Measurements from ENCODE around the gene SPAG17. TPM values are rescaled to one million over a fixed set of nuclear protein-coding genes. Genes with fewer than 3 reads are reported as not detected.

SPAG17 gene
- total and polyA plus RNA-seq, 2 experiments from 2014 or later = 1.0 to 1.1 TPM

GRCh38 chr1:118100686-118101514 is 84.1 kb downstream of the SPAG17 start:
- peaks cover 6% of the 10 kb centered on the region; the same call in 2 of the 3 replicates for H3K4me1 Mint-ChIP-seq
- no peaks in the 10 kb centered on the region for H3K9me3 Mint-ChIP-seq
- ATAC-seq = no peak

More at GRCh38 chr1:118100686-118101514, 84.1 kb downstream of the SPAG17 start:
- Histone ChIP-seq H4K20me1 (replicated peaks; ENCODE audit: insufficient read depth) (no peaks in the 10 kb centered on the region), H2AFZ (peak overlapping the region; percentile 76; the same call in 1 of the 2 replicates), H3F3A (replicated peaks; ENCODE audit: low read depth) (no peaks in the 10 kb centered on the region), H3K9me2 (ENCODE audit: insufficient read depth) (peaks cover 13% of the 10 kb centered on the region; the same call in 1 of the 2 replicates), H3K4me2 (0 out of 2 replicates have a peak overlapping the region, but pooled peaks have one; percentile 12), H3K79me2 (replicated peaks; ENCODE audit: insufficient read depth) (no peaks in the 10 kb centered on the region), H3K4me1 (ENCODE audit: insufficient read depth) (0 out of 2 replicates have a peak, but pooled peaks cover 15% of the 10 kb centered on the region), H3K27me3 (ENCODE audit: insufficient read depth) (no peaks in the 10 kb centered on the region), H3K27ac (ENCODE audit: low read depth) (no peak overlapping the region), H3K4me3 (no peak overlapping the region), H3K36me3 (ENCODE audit: insufficient read depth) (no peaks in the 10 kb centered on the region)
- no peak for DNase-seq (ENCODE audit: low spot score)
- H3K36me3 Mint-ChIP-seq (ENCODE audit: low read depth) = no peaks in the 10 kb centered on the region
- H3K27ac Mint-ChIP-seq = no peak overlapping the region
- no peak overlapping the region for H3K4me3 Mint-ChIP-seq
- H3K27me3 Mint-ChIP-seq (ENCODE audit: insufficient read depth, low read depth, poor library complexity) = no peaks in the 10 kb centered on the region
- no peak for TF ChIP-seq CREB1 (CRISPR knock-in tag; IDR thresholded peaks at IDR 0.05; ENCODE audit: low read depth)
- no peak for TF ChIP-seq POLR2AphosphoS5 (IDR thresholded peaks at IDR 0.05; ENCODE audit: low read depth)
- no peak for TF ChIP-seq ZNF331 (CRISPR knock-in tag; IDR thresholded peaks at IDR 0.05; ENCODE audit: low read depth)
- no peak for TF ChIP-seq ZNF462 (CRISPR knock-in tag; IDR thresholded peaks at IDR 0.05)
- no peak for TF ChIP-seq EZH2 (IDR thresholded peaks at IDR 0.05; ENCODE audit: low read depth, unreplicated experiment)
- no peak for TF ChIP-seq NANOG (IDR thresholded peaks at IDR 0.05; ENCODE audit: borderline replicate concordance)
- TF ChIP-seq JUNB (IDR thresholded peaks at IDR 0.05; ENCODE audit: unreplicated experiment) = no peak
- TF ChIP-seq, protein P1, sequence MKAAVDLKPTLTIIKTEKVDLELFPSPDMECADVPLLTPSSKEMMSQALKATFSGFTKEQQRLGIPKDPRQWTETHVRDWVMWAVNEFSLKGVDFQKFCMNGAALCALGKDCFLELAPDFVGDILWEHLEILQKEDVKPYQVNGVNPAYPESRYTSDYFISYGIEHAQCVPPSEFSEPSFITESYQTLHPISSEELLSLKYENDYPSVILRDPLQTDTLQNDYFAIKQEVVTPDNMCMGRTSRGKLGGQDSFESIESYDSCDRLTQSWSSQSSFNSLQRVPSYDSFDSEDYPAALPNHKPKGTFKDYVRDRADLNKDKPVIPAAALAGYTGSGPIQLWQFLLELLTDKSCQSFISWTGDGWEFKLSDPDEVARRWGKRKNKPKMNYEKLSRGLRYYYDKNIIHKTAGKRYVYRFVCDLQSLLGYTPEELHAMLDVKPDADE (IDR thresholded peaks at IDR 0.05) = no peak
- no peak for TF ChIP-seq STAT1 (IDR thresholded peaks at IDR 0.05; ENCODE audit: unreplicated experiment)
